Measurements from ENCODE around the gene APOA1.

The APOA1 gene

DNA sequence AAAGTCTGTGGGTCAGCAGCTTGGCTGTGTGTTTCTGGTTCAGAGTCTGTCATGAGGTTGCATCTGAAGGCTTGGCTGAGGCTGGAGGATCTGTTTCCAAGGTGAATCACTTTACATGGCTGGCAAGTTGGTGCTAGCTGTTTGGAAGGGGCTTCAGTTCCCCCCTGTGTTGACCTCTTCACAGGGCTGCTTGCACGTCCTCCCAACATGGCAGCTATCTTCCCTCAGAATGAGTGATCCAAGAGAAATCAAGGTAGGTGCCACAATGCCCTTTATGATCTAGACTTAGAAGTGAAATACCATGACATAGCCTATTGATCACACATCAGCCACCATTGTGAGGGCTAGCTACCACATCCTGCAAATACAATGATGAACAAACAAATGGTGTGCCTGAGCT is 24.3 kb downstream of the APOA1 start:
- WGBS (ENCODE audit: extremely low coverage, insufficient coverage, insufficient read length) = no CpG with 5 or more reads among the region's 1 CpG
- H2BK12ac ChIP-seq (ENCODE audit: low read length) = no peak overlapping the region

GRCh38 chr11:116812109-116812508 is 25.3 kb downstream of the APOA1 start:
- H2BK12ac ChIP-seq (ENCODE audit: low read length) = no peak overlapping the region
- H3K18ac ChIP-seq (ENCODE audit: low read length) = no peak overlapping the region
- no peaks in the 10 kb centered on the region for H3K79me1 ChIP-seq (ENCODE audit: low read length)
- H3K9ac ChIP-seq (ENCODE audit: low read length) = no peak overlapping the region
- no peaks in the 10 kb centered on the region for H3K27me3 ChIP-seq (ENCODE audit: insufficient read depth, low read length)
- no peak for DNase-seq
- no peak overlapping the region for H3K14ac ChIP-seq (ENCODE audit: low read length)
- no peaks in the 10 kb centered on the region for H3K79me2 ChIP-seq (ENCODE audit: control insufficient read depth, insufficient read depth, low read length, poor library complexity)
- H3K4me1 ChIP-seq (ENCODE audit: control insufficient read depth in 1 of 2, insufficient read depth in 2 of 2, low read length in 2 of 2) = no peaks in the 10 kb centered on the region
- WGBS (ENCODE audit: extremely low coverage, insufficient coverage, insufficient read length) = no CpG with 5 or more reads among the region's 4 CpGs
- no peak overlapping the region for H3K4ac ChIP-seq (ENCODE audit: low read depth, low read length)
- no peak overlapping the region for H4K12ac ChIP-seq (ENCODE audit: low read depth, low read length)
- H3K9me3 ChIP-seq (ENCODE audit: insufficient read depth, low read depth, low read length) = peaks cover 2% of the 10 kb centered on the region
- no peak overlapping the region for H3K4me2 ChIP-seq (ENCODE audit: low read length)
- no peak overlapping the region for H4K8ac ChIP-seq (ENCODE audit: low read depth, low read length)
- no peak overlapping the region for H2BK5ac ChIP-seq (ENCODE audit: low read depth, low read length, poor library complexity)
- no peak overlapping the region for H2AFZ ChIP-seq (ENCODE audit: insufficient read depth, low read length, poor library complexity)
- no peak overlapping the region for H3K27ac ChIP-seq (ENCODE audit: low read depth, low read length)
- no peak overlapping the region for H2AK5ac ChIP-seq (ENCODE audit: low read length)
- H2BK120ac ChIP-seq (ENCODE audit: insufficient read depth, low read length, poor library complexity) = no peak overlapping the region
- no peak overlapping the region for H4K91ac ChIP-seq (ENCODE audit: low read depth, low read length)
- no peaks in the 10 kb centered on the region for H3K36me3 ChIP-seq (ENCODE audit: control insufficient read depth in 1 of 2, insufficient read depth in 2 of 2, low read length in 2 of 2)
- no peak overlapping the region for H3K4me3 ChIP-seq (ENCODE audit: low read depth, low read length)
- no peak overlapping the region for H3K23ac ChIP-seq (ENCODE audit: low read length)

More for the DNA sequence above, 24.3 kb downstream of the APOA1 start:
- Histone ChIP-seq H3K4me2 (ENCODE audit: low read length) (no peak overlapping the region), H3K36me3 (ENCODE audit: control insufficient read depth in 1 of 2, insufficient read depth in 2 of 2, low read length in 2 of 2) (no peaks in the 10 kb centered on the region), H3K18ac (ENCODE audit: low read length) (no peak overlapping the region), H2AK5ac (ENCODE audit: low read length) (no peak overlapping the region), H3K79me2 (ENCODE audit: control insufficient read depth, insufficient read depth, low read length, poor library complexity) (no peaks in the 10 kb centered on the region), H3K23ac (ENCODE audit: low read length) (no peak overlapping the region), H3K14ac (ENCODE audit: low read length) (no peak overlapping the region), H3K27me3 (ENCODE audit: insufficient read depth, low read length) (no peaks in the 10 kb centered on the region), H3K9ac (ENCODE audit: low read length) (no peak overlapping the region), H4K8ac (ENCODE audit: low read depth, low read length) (no peak overlapping the region), H3K4me1 (ENCODE audit: control insufficient read depth in 1 of 2, insufficient read depth in 2 of 2, low read length in 2 of 2) (no peaks in the 10 kb centered on the region), H3K9me3 (ENCODE audit: insufficient read depth, low read depth, low read length) (peaks cover 2% of the 10 kb centered on the region), H3K27ac (ENCODE audit: low read depth, low read length) (no peak overlapping the region), H3K4me3 (ENCODE audit: low read depth, low read length) (no peak overlapping the region), H2BK5ac (ENCODE audit: low read depth, low read length, poor library complexity) (no peak overlapping the region), H3K79me1 (ENCODE audit: low read length) (no peaks in the 10 kb centered on the region), H3K4ac (ENCODE audit: low read depth, low read length) (no peak overlapping the region), H4K91ac (ENCODE audit: low read depth, low read length) (no peak overlapping the region), H4K12ac (ENCODE audit: low read depth, low read length) (no peak overlapping the region), H2BK120ac (ENCODE audit: insufficient read depth, low read length, poor library complexity) (no peak overlapping the region), H2AFZ (ENCODE audit: insufficient read depth, low read length, poor library complexity) (no peak overlapping the region)
- no peak for DNase-seq

- H3K36me3 ChIP-seq (ENCODE audit: control insufficient read depth in 1 of 2, insufficient read depth in 2 of 2, low read length in 2 of 2) = no peaks in the 10 kb centered on the region
- H4K12ac ChIP-seq (ENCODE audit: low read depth, low read length) = no peak overlapping the region
- no CpG with 5 or more reads among the region's 3 CpGs for WGBS (ENCODE audit: extremely low coverage, insufficient coverage, insufficient read length)
- no peaks in the 10 kb centered on the region for H3K4me1 ChIP-seq (ENCODE audit: control insufficient read depth in 1 of 2, insufficient read depth in 2 of 2, low read length in 2 of 2)
- H4K8ac ChIP-seq (ENCODE audit: low read depth, low read length) = no peak overlapping the region
- H4K91ac ChIP-seq (ENCODE audit: low read depth, low read length) = no peak overlapping the region
- H3K79me1 ChIP-seq (ENCODE audit: low read length) = no peaks in the 10 kb centered on the region
- H3K4ac ChIP-seq (ENCODE audit: low read depth, low read length) = no peak overlapping the region
- H3K27ac ChIP-seq (ENCODE audit: low read depth, low read length) = no peak overlapping the region
- H3K23ac ChIP-seq (ENCODE audit: low read length) = no peak overlapping the region
- H3K79me2 ChIP-seq (ENCODE audit: control insufficient read depth, insufficient read depth, low read length, poor library complexity) = no peaks in the 10 kb centered on the region
- no peak overlapping the region for H3K14ac ChIP-seq (ENCODE audit: low read length)
- no peak overlapping the region for H2AK5ac ChIP-seq (ENCODE audit: low read length)
- H2AFZ ChIP-seq (ENCODE audit: insufficient read depth, low read length, poor library complexity) = no peak overlapping the region
- no peak overlapping the region for H3K9ac ChIP-seq (ENCODE audit: low read length)
- H3K4me2 ChIP-seq (ENCODE audit: low read length) = no peak overlapping the region
- H3K18ac ChIP-seq (ENCODE audit: low read length) = no peak overlapping the region
- no peaks in the 10 kb centered on the region for H3K27me3 ChIP-seq (ENCODE audit: insufficient read depth, low read length)
- H2BK5ac ChIP-seq (ENCODE audit: low read depth, low read length, poor library complexity) = no peak overlapping the region
- peak in 1 of 2 donors; percentile 61 for DNase-seq
- peaks cover 2% of the 10 kb centered on the region for H3K9me3 ChIP-seq (ENCODE audit: insufficient read depth, low read depth, low read length)
- no peak overlapping the region for H2BK12ac ChIP-seq (ENCODE audit: low read length)
- no peak overlapping the region for H3K4me3 ChIP-seq (ENCODE audit: low read depth, low read length)
- no peak overlapping the region for H2BK120ac ChIP-seq (ENCODE audit: insufficient read depth, low read length, poor library complexity)
Observed at GRCh38 chr11:116811194-116811593, 26.2 kb downstream of the APOA1 start.

DNA sequence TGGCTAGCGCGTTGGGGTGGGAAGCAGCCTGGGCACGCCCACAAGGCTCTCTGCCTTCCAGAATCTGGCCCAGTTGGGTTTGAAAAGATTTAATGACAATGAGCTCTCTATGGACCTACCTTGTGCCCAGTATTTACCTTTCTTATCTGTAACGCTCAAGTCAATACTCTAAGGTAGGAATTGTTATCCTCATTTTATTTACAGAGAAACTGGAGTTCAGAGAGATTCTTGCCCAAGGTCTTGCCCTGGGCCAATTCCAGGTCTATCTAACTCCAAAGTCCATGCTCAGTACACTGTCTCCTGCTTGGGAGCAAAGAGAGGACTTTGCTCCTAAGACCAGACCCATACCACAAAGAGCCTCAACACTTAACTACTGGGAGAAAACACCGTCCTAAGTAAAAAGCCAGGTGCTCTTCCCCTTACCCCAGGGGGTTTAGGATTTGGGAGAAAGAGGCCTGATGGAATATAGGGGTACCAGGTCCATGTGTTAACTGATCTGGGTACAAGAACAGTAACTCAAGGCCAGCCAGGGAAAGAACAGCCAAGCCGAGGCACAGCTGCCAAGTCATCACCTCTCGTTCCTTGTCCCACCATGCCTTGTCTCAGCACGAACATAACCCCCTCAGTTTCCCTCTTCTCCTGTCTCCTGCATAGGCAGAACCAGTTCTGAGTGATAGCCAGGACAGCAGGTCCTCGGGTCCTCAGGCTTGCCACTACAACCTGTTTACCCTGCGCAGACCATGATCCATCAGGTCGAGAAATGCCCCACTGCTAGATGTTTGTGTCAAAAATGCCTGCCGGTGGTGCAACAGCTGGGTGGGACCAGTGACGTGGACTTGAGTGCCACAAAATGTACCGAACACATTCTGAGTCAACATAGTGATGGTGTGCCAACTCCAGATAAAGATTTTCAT is 28.9 kb downstream of the APOA1 start:
- Histone ChIP-seq H2AFZ (ENCODE audit: insufficient read depth, low read length, poor library complexity) (no peak overlapping the region), H3K4ac (ENCODE audit: low read depth, low read length) (no peak overlapping the region), H3K36me3 (ENCODE audit: control insufficient read depth in 1 of 2, insufficient read depth in 2 of 2, low read length in 2 of 2) (no peaks in the 10 kb centered on the region), H2BK5ac (ENCODE audit: low read depth, low read length, poor library complexity) (no peak overlapping the region), H4K12ac (ENCODE audit: low read depth, low read length) (no peak overlapping the region), H2BK12ac (ENCODE audit: low read length) (no peak overlapping the region), H2AK5ac (ENCODE audit: low read length) (no peak overlapping the region), H4K8ac (ENCODE audit: low read depth, low read length) (no peak overlapping the region), H3K18ac (ENCODE audit: low read length) (no peak overlapping the region), H4K91ac (ENCODE audit: low read depth, low read length) (peak overlapping the region; percentile 22), H3K79me1 (ENCODE audit: low read length) (no peaks in the 10 kb centered on the region), H3K27ac (ENCODE audit: low read depth, low read length) (no peak overlapping the region), H3K4me2 (ENCODE audit: low read length) (no peak overlapping the region), H3K4me3 (ENCODE audit: low read depth, low read length) (no peak overlapping the region), H3K9ac (ENCODE audit: low read length) (no peak overlapping the region), H3K4me1 (ENCODE audit: control insufficient read depth in 1 of 2, insufficient read depth in 2 of 2, low read length in 2 of 2) (no peaks in the 10 kb centered on the region), H3K14ac (ENCODE audit: low read length) (no peak overlapping the region), H3K79me2 (ENCODE audit: control insufficient read depth, insufficient read depth, low read length, poor library complexity) (no peaks in the 10 kb centered on the region), H2BK120ac (ENCODE audit: insufficient read depth, low read length, poor library complexity) (no peak overlapping the region), H3K23ac (ENCODE audit: low read length) (no peak overlapping the region), H3K9me3 (ENCODE audit: insufficient read depth, low read depth, low read length) (peaks cover 2% of the 10 kb centered on the region), H3K27me3 (ENCODE audit: insufficient read depth, low read length) (no peaks in the 10 kb centered on the region)
- DNase-seq = peak; percentile 76 to 94
- no CpG with 5 or more reads among the region's 14 CpGs for WGBS (ENCODE audit: extremely low coverage, insufficient coverage, insufficient read length)
